GM23248 (cell line): Measurements from ENCODE around the gene ALPK1. TPM values are rescaled to one million over a fixed set of nuclear protein-coding genes. Genes with fewer than 3 reads are reported as not detected.

Experiments
- DNase-seq: peaks from one replicate; pipeline ENCODE4 v3.0.0-alpha.2; 2015
- H2AFZ ChIP-seq: fragments of 200-600 bp; sonication (generic); 2 replicates; pipeline ENCODE4 v1.6.1; 2016; ENCODE audit warnings: antibody characterized with exemption
- H3F3A ChIP-seq: fragments of 200-600 bp; sonication (generic); 2 replicates; pipeline ENCODE4 v1.6.1; 2016; ENCODE audit warnings: mild to moderate bottlenecking, antibody characterized with exemption, mixed run types; ENCODE audit not compliant: insufficient read depth
- H3K27ac ChIP-seq: fragments of 200-600 bp; sonication (generic); 2 replicates; pipeline ENCODE4 v1.5.1; 2016; ENCODE audit warnings: mild to moderate bottlenecking
- H3K27me3 ChIP-seq: fragments of 200-600 bp; sonication (generic); replicated peaks from 2 replicates; pipeline ENCODE4 v1.6.1; 2016; ENCODE audit warnings: mild to moderate bottlenecking; ENCODE audit not compliant: insufficient read depth
- H3K36me3 ChIP-seq: fragments of 200-600 bp; sonication (generic); 2 replicates; pipeline ENCODE4 v1.6.1; 2016; ENCODE audit warnings: low read depth, mild to moderate bottlenecking
- H3K4me1 ChIP-seq: fragments of 200-600 bp; sonication (generic); 2 replicates; pipeline ENCODE4 v1.6.1; 2016; ENCODE audit warnings: mild to moderate bottlenecking; ENCODE audit not compliant: insufficient read depth
- H3K4me2 ChIP-seq: fragments of 200-600 bp; sonication (generic); one replicate; pipeline ENCODE4 v1.6.1; 2016; ENCODE audit warnings: mild to moderate bottlenecking; ENCODE audit not compliant: unreplicated experiment
- H3K4me3 ChIP-seq: fragments of 200-600 bp; sonication (generic); 2 replicates; pipeline ENCODE4 v1.5.1; 2016; ENCODE audit warnings: mild to moderate bottlenecking
- H3K79me2 ChIP-seq: fragments of 200-600 bp; sonication (generic); 2 replicates; pipeline ENCODE4 v1.6.1; 2016; ENCODE audit warnings: mild to moderate bottlenecking; ENCODE audit not compliant: insufficient read depth
- H3K9ac ChIP-seq: fragments of 200-600 bp; sonication (generic); 2 replicates; pipeline ENCODE4 v1.6.1; 2016; ENCODE audit warnings: mild to moderate bottlenecking
- H3K9me2 ChIP-seq: fragments of 200-600 bp; sonication (generic); 2 replicates; pipeline ENCODE4 v1.6.1; 2016; ENCODE audit warnings: mixed run types, mild to moderate bottlenecking, moderate library complexity; ENCODE audit not compliant: insufficient read depth
- H3K9me3 ChIP-seq: fragments of 200-600 bp; sonication (generic); one replicate; pipeline ENCODE4 v1.6.1; 2017; ENCODE audit warnings: low read depth
- H4K20me1 ChIP-seq: fragments of 200-600 bp; sonication (generic); 2 replicates; pipeline ENCODE4 v1.6.0; 2016; ENCODE audit not compliant: insufficient read depth
- EZH2 ChIP-seq: fragments of 200-600 bp; sonication (generic); IDR thresholded peaks from 2 replicates; pipeline ENCODE4 v1.6.1; 2018; ENCODE audit warnings: antibody characterized with exemption, mild to moderate bottlenecking; ENCODE audit not compliant: insufficient read depth, poor library complexity, severe bottlenecking
- EZH2phosphoT487 ChIP-seq: fragments of 200-600 bp; sonication (generic); IDR thresholded peaks from 2 replicates; pipeline ENCODE4 v1.6.1; 2018; ENCODE audit warnings: antibody characterized with exemption, moderate library complexity, mild to moderate bottlenecking, low read depth; ENCODE audit not compliant: insufficient read depth
- WGBS, 2 experiments: methylation state at CpG; one replicate each; pipeline ENCODE4 v1.1.6; 2015 to 2017; ENCODE audit warnings: low lambda C conversion rate in 2 of 2, low coverage in 1 of 2; ENCODE audit errors: missing lambda C conversion rate in 2 of 2; 5-methylcytosine and 5-hydroxymethylcytosine counted together
- in situ Hi-C: fragments of 300-500 bp; cut with MboI; formaldehyde crosslinking; loops from 2 replicates; pipeline ENCODE4 v1.15.0; 2020
- polyA plus RNA-seq: library from polyadenylated mRNA; unstranded; fragments of >200 nt; fragmentation: Nextera tagmentation; extraction: Ambion mirVana; gene quantifications from 2 replicates; pipeline ENCODE4 v1.2.1, GENCODE V29; 2016
- total RNA-seq: library from RNA; depleted of rRNA; stranded (reverse); fragments of >200 nt; shearing (Covaris generic); gene quantifications from 2 replicates; pipeline ENCODE4 v1.2.3, GENCODE V29; 2014

The ALPK1 gene
- total and polyA plus RNA-seq, 2 experiments from 2014 or later, result 7.3 to 7.9 TPM

- Histone ChIP-seq H3K9me3 (no peaks in the 10 kb centered on the region), H3F3A (no peaks in the 10 kb centered on the region), H3K36me3 (no peaks in the 10 kb centered on the region), H3K9me2 (no peaks in the 10 kb centered on the region), H3K9ac (no peak overlapping the region), H4K20me1 (no peaks in the 10 kb centered on the region), H3K27me3 (no peaks in the 10 kb centered on the region), H3K4me1 (no peaks in the 10 kb centered on the region), H3K4me3 (no peak overlapping the region), H3K4me2 (no peak overlapping the region), H2AFZ (no peak overlapping the region), H3K79me2 (no peaks in the 10 kb centered on the region), H3K27ac (no peak overlapping the region)
- in situ Hi-C loops, result no loop called here
- TF ChIP-seq EZH2, result no peak
- TF ChIP-seq EZH2phosphoT487, result no peak
- WGBS, 2 experiments, result 91% methylated on average over 4 of the region's 4 CpGs
- no peak for DNase-seq
These were observed 31.6 kb downstream of the ALPK1 start for GRCh38 chr4:112328734-112329130.

- Histone ChIP-seq H3K9me2 (no peaks in the 10 kb centered on the region), H3K4me3 (no peak overlapping the region), H3K27me3 (no peaks in the 10 kb centered on the region), H3K9ac (no peak overlapping the region), H3F3A (no peaks in the 10 kb centered on the region), H3K4me1 (no peaks in the 10 kb centered on the region), H3K9me3 (no peaks in the 10 kb centered on the region), H3K36me3 (no peaks in the 10 kb centered on the region), H3K4me2 (no peak overlapping the region), H4K20me1 (no peaks in the 10 kb centered on the region), H2AFZ (no peak overlapping the region), H3K79me2 (no peaks in the 10 kb centered on the region), H3K27ac (no peak overlapping the region)
- in situ Hi-C loops, result no loop called here
- TF ChIP-seq EZH2phosphoT487 (no peak), EZH2 (no peak)
- DNase-seq, result no peak
- 84 to 89% methylated on average over 5 of the region's 5 CpGs for WGBS, 2 experiments
These were observed 32.7 kb downstream of the ALPK1 start for GRCh38 chr4:112329672-112330375.

GRCh38 chr4:112330921-112331320, 33.8 kb downstream of the ALPK1 start:
- Histone ChIP-seq H3K36me3 (no peaks in the 10 kb centered on the region), H3K9me3 (no peaks in the 10 kb centered on the region), H3F3A (no peaks in the 10 kb centered on the region), H3K27me3 (no peaks in the 10 kb centered on the region), H3K9me2 (no peaks in the 10 kb centered on the region), H2AFZ (no peak overlapping the region), H3K9ac (no peak overlapping the region), H3K4me1 (no peaks in the 10 kb centered on the region), H3K4me3 (no peak overlapping the region), H3K4me2 (no peak overlapping the region), H3K27ac (no peak overlapping the region), H3K79me2 (no peaks in the 10 kb centered on the region), H4K20me1 (no peaks in the 10 kb centered on the region)
- no peak for TF ChIP-seq EZH2phosphoT487
- TF ChIP-seq EZH2, result no peak
- WGBS, 2 experiments, result 86 to 96% methylated on average over 4 of the region's 4 CpGs
- in situ Hi-C loops, result no loop called here
- no peak for DNase-seq

GRCh38 chr4:112332398-112332797, 35.2 kb downstream of the ALPK1 start:
- Histone ChIP-seq H2AFZ (no peak overlapping the region), H3F3A (no peaks in the 10 kb centered on the region), H3K27ac (no peak overlapping the region), H3K9me2 (no peaks in the 10 kb centered on the region), H3K9ac (no peak overlapping the region), H3K4me1 (no peaks in the 10 kb centered on the region), H3K79me2 (no peaks in the 10 kb centered on the region), H3K4me2 (no peak overlapping the region), H3K9me3 (no peaks in the 10 kb centered on the region), H3K4me3 (no peak overlapping the region), H4K20me1 (no peaks in the 10 kb centered on the region), H3K27me3 (no peaks in the 10 kb centered on the region), H3K36me3 (no peaks in the 10 kb centered on the region)
- TF ChIP-seq EZH2phosphoT487, result no peak
- TF ChIP-seq EZH2, result no peak
- no peak for DNase-seq
- in situ Hi-C loops, result no loop called here

GRCh38 chr4:112340023-112340422, 42.9 kb downstream of the ALPK1 start:
- Histone ChIP-seq H3K9me2 (no peaks in the 10 kb centered on the region), H2AFZ (no peak overlapping the region), H3K36me3 (no peaks in the 10 kb centered on the region), H3K9me3 (no peaks in the 10 kb centered on the region), H3K9ac (no peak overlapping the region), H3K27ac (no peak overlapping the region), H4K20me1 (no peaks in the 10 kb centered on the region), H3K4me3 (no peak overlapping the region), H3F3A (no peaks in the 10 kb centered on the region), H3K79me2 (no peaks in the 10 kb centered on the region), H3K4me2 (no peak overlapping the region), H3K27me3 (no peaks in the 10 kb centered on the region), H3K4me1 (no peaks in the 10 kb centered on the region)
- in situ Hi-C loops, result loop anchor here (10.0 kb wide), 1 partner anchor 265 kb away; no protein-coding TSS in a partner anchor
- WGBS, 2 experiments, result 97% methylated on average over 6 of the region's 6 CpGs
- TF ChIP-seq EZH2 (no peak), EZH2phosphoT487 (no peak)
- DNase-seq, result no peak
